MM.1S (cell line): ENCODE measurements around the gene RPS10.

Experiments
- EZH2 ChIP-seq: fragments of 300-600 bp; sonication (generic); optimal IDR thresholded peaks from 2 replicates; pipeline ENCODE3; 2017; ENCODE audit warnings: low read depth, mild to moderate bottlenecking, antibody characterized with exemption, low read length, mixed read lengths
- TF ChIP-seq, protein P1 (sequence below): fragments of 300-600 bp; sonication (generic); IDR thresholded peaks from 2 replicates; pipeline ENCODE4 v1.5.1; 2016; ENCODE audit warnings: antibody characterized with exemption, low read length, mixed read lengths

- TF ChIP-seq, protein P1, sequence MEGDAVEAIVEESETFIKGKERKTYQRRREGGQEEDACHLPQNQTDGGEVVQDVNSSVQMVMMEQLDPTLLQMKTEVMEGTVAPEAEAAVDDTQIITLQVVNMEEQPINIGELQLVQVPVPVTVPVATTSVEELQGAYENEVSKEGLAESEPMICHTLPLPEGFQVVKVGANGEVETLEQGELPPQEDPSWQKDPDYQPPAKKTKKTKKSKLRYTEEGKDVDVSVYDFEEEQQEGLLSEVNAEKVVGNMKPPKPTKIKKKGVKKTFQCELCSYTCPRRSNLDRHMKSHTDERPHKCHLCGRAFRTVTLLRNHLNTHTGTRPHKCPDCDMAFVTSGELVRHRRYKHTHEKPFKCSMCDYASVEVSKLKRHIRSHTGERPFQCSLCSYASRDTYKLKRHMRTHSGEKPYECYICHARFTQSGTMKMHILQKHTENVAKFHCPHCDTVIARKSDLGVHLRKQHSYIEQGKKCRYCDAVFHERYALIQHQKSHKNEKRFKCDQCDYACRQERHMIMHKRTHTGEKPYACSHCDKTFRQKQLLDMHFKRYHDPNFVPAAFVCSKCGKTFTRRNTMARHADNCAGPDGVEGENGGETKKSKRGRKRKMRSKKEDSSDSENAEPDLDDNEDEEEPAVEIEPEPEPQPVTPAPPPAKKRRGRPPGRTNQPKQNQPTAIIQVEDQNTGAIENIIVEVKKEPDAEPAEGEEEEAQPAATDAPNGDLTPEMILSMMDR = no peak
- TF ChIP-seq EZH2 = no peak
Observed at GRCh38 chr6:34412643-34413214, 13.1 kb downstream of the RPS10 start.
